ENCODE measurements around the gene ST7.

ST7 gene

DNA sequence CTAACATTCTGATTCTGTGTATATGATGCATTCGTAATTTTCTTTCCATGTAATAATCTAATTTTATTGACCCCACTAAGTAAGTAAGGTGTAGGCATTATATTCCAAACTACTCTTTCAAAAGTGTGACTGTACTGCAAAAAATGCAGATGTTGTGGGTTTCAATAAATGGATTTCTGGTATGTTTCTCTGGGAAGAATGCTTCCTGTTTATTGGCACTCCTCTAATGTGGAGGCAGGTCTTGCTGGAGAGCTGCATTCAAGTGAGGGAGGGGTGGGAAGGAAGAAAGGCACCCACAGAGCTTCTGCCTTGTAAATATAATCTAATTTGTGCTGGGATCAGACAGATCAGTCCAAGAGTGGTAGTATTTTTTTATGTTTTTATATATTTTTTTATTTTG, 23.9 kb downstream of the ST7 start:
- DNase-seq (ENCODE audit: low read depth): no peak
- no peak overlapping the region for H3K4me3 ChIP-seq (ENCODE audit: control insufficient read depth, low read depth, low read length)
- TF ChIP-seq, protein P1, sequence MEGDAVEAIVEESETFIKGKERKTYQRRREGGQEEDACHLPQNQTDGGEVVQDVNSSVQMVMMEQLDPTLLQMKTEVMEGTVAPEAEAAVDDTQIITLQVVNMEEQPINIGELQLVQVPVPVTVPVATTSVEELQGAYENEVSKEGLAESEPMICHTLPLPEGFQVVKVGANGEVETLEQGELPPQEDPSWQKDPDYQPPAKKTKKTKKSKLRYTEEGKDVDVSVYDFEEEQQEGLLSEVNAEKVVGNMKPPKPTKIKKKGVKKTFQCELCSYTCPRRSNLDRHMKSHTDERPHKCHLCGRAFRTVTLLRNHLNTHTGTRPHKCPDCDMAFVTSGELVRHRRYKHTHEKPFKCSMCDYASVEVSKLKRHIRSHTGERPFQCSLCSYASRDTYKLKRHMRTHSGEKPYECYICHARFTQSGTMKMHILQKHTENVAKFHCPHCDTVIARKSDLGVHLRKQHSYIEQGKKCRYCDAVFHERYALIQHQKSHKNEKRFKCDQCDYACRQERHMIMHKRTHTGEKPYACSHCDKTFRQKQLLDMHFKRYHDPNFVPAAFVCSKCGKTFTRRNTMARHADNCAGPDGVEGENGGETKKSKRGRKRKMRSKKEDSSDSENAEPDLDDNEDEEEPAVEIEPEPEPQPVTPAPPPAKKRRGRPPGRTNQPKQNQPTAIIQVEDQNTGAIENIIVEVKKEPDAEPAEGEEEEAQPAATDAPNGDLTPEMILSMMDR (conservative IDR thresholded peaks at IDR 0.05; ENCODE audit: control insufficient read depth, insufficient read depth, low read depth, low read length): no peak

DNA sequence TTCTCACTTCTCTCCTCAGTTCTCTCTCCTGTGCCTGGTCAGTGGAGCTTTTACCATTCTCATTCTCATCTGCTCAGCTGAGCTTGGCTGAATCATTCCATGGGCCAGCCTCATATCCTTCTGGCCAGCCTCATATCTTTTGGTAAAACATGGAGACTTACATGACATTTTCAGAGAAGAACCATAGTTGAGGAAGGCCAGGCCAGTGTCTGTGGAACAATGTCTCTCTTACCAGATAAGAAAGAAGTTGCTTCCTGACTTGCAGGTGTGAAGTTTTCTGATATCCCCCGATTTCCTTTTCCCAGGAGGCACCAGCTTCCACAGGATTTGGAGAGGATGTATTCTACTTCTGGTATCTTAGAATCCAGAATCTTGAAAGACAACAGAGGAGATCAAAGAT, 24.7 kb downstream of the ST7 start:
- TF ChIP-seq, protein P1 (conservative IDR thresholded peaks at IDR 0.05; ENCODE audit: control insufficient read depth, insufficient read depth, low read depth, low read length): no peak
- H3K4me3 ChIP-seq (ENCODE audit: control insufficient read depth, low read depth, low read length): no peak overlapping the region
- DNase-seq (ENCODE audit: low read depth): no peak

DNA sequence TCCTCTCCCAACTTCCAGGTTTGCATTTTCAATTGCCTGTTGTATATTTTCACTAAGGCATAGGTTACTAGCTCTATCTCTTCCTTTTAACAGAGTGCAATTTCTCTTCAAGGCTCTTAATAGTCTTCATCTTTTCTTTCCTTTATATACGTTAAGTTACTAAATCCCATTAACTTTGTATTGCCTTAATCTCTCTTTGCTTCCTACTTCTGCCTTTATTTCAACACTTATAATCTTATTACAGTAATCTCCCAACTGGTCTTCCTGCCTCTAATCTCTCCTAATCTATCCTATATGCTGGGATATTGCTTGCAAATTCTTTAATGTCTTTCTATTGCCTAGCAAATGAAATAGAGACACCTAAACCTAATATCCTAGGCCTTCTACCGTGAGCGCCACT, 26.1 kb downstream of the ST7 start:
- no peak for DNase-seq (ENCODE audit: low read depth)
- no peak overlapping the region for H3K4me3 ChIP-seq (ENCODE audit: control insufficient read depth, low read depth, low read length)
- TF ChIP-seq, protein P1 (conservative IDR thresholded peaks at IDR 0.05; ENCODE audit: control insufficient read depth, insufficient read depth, low read depth, low read length): no peak

DNA sequence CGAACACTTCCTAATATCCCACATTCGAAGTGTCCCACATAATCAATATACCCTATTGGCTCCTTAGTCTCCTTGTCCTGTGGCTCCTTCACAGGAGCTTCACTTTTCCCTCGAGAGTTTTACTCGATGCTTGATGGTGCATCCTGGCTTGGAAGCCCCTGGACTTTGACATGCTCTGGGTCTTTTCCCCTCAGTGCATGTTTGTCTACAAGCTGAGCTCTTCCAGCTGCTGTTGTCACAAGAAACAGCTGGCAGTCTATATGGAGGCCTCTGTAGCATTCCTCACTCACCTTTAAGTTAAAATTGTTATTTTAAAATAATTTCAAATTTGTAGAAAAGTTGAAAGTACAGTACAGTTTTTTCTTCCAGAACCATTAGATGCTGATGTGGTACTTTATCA, 27.1 kb downstream of the ST7 start:
- TF ChIP-seq, protein P1 (conservative IDR thresholded peaks at IDR 0.05; ENCODE audit: control insufficient read depth, insufficient read depth, low read depth, low read length): no peak
- DNase-seq (ENCODE audit: low read depth): no peak
- no peak overlapping the region for H3K4me3 ChIP-seq (ENCODE audit: control insufficient read depth, low read depth, low read length)

DNA sequence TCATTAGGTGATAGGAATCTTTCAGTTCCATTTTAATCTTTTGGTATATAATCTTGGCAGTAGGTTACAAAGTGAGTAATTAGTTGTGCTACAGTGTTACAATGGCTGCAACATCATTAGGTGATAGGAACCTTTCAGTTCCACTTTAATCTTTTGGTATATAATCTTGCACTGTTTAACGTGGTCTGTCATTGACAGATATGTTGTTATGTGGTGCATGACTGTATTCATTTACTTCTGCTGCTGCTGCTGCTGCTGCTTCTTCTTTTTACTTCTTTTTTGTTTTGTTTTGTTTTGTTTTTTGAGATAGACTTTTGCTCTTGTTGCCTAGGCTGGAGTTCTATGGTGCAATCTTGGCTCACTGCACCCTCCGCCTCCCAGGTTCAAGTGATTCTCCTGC, 28.6 kb downstream of the ST7 start:
- H3K4me3 ChIP-seq (ENCODE audit: control insufficient read depth, low read depth, low read length): no peak overlapping the region
- TF ChIP-seq, protein P1 (conservative IDR thresholded peaks at IDR 0.05; ENCODE audit: control insufficient read depth, insufficient read depth, low read depth, low read length): no peak
- no peak for DNase-seq (ENCODE audit: low read depth)

DNA sequence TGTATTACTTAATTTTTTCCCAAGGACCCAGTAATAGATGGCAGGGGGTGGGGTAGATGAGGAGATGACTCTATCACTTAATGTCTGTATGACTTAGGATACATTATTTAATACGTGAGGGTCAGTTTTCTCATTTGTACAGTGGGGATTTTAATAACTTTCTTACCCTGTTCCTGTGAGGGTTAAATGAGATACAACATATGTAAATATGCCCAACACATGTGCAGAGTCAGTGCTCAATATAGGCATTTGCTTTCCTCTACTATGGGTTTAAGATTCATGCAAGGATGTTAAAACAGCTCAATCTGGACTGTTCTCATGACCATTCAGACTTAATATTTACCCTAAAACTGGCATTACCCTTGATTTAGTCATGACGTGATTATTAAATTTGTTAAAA, 31.2 kb downstream of the ST7 start:
- H3K4me3 ChIP-seq (ENCODE audit: control insufficient read depth, low read depth, low read length): no peak overlapping the region
- no peak for DNase-seq (ENCODE audit: low read depth)
- TF ChIP-seq, protein P1 (conservative IDR thresholded peaks at IDR 0.05; ENCODE audit: control insufficient read depth, insufficient read depth, low read depth, low read length): no peak

DNA sequence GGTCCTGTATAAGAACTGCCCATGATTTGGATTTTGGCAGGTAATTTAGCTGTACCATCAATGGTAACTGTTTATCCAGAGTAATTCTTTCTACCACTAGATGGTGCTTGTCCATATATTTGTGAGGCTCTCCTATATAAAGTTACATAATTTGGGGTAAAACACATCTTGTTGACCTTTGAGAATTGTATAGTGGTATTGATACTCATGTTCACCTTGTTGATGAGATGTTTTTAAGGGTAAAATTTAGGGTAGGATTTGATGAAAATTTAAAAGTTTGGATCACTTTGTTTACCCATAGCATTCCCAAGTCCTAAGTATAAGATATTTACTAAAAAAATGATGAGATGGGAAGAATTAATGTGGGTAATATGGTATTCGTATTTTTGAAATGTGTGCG, 31.6 kb downstream of the ST7 start:
- TF ChIP-seq, protein P1 (conservative IDR thresholded peaks at IDR 0.05; ENCODE audit: control insufficient read depth, insufficient read depth, low read depth, low read length): peak; percentile 68
- no peak overlapping the region for H3K4me3 ChIP-seq (ENCODE audit: control insufficient read depth, low read depth, low read length)
- DNase-seq (ENCODE audit: low read depth): peak; percentile 44
